ENCODE measurements around the gene CDC14A.

The CDC14A gene

DNA sequence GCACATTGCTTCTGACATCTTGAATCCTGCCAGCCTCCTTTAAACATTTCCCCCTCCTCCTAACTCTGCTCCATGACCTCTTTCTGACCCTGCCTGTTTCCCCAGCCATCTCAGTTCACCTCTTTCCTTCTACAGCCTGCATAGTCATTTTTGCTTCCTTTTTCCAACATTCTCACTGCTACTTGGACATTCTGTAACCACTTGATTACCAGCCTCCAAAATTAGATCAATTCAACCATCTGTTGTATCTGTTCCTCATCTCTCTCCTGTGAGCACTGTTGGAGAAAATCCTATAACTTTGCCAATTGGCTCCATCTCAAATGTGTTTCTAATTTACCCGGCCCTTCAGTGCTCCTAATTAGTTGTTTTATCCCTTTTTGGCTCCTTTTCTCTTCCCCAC lies 158.1 kb downstream of the CDC14A start:
- no peak overlapping the region for H3K4me3 ChIP-seq (replicated peaks; ENCODE audit: low read depth, low read length)
- TF ChIP-seq, protein P1, sequence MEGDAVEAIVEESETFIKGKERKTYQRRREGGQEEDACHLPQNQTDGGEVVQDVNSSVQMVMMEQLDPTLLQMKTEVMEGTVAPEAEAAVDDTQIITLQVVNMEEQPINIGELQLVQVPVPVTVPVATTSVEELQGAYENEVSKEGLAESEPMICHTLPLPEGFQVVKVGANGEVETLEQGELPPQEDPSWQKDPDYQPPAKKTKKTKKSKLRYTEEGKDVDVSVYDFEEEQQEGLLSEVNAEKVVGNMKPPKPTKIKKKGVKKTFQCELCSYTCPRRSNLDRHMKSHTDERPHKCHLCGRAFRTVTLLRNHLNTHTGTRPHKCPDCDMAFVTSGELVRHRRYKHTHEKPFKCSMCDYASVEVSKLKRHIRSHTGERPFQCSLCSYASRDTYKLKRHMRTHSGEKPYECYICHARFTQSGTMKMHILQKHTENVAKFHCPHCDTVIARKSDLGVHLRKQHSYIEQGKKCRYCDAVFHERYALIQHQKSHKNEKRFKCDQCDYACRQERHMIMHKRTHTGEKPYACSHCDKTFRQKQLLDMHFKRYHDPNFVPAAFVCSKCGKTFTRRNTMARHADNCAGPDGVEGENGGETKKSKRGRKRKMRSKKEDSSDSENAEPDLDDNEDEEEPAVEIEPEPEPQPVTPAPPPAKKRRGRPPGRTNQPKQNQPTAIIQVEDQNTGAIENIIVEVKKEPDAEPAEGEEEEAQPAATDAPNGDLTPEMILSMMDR (IDR thresholded peaks at IDR 0.05; ENCODE audit: low read length, missing control alignments): no peak
- no peak for DNase-seq (ENCODE audit: low read depth)

DNA sequence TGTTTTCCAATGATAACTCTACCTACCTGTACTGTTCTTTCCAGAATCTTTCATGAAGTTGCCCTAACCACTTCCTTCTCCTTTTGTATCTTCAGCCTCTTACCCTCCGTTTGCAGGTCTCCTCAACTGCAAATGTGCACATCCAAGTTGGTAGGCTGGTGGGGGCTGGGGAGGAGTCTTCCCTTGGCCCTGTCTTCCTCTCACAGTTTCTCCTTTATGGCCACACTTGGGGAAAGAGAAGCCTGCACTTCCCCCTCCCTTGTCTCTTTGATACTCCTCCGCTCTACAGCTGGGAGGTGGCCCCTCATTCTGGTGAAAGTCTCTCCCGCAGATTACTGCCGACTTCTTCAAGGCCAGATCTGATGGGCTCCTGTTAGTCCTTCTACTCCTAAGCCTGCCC lies 158.8 kb downstream of the CDC14A start:
- TF ChIP-seq, protein P1 (IDR thresholded peaks at IDR 0.05; ENCODE audit: low read length, missing control alignments): no peak
- no peak overlapping the region for H3K4me3 ChIP-seq (replicated peaks; ENCODE audit: low read depth, low read length)
- no peak for DNase-seq (ENCODE audit: low read depth)

DNA sequence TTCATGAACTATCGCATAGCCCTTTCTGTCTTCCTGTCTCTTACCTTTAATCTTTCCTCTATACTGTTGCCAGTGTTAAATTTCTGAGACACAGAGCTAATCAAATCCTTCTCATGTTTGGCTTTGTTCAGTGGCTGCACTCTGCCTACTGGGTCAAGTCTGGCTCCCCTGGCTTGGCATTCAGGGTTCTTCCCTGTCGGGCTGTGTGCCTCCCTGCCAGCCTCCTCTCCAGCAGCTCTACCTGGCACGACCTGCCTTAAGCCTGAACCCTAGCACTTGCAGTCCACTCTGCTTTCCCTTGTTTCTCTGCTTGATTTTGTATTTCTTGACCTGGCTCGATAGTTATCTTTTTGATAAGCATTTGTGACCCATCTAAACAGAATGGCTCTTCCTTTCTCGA lies 159.5 kb downstream of the CDC14A start:
- TF ChIP-seq, protein P1 (IDR thresholded peaks at IDR 0.05; ENCODE audit: low read length, missing control alignments): no peak
- DNase-seq (ENCODE audit: low read depth): no peak
- H3K4me3 ChIP-seq (replicated peaks; ENCODE audit: low read depth, low read length): no peak overlapping the region

DNA sequence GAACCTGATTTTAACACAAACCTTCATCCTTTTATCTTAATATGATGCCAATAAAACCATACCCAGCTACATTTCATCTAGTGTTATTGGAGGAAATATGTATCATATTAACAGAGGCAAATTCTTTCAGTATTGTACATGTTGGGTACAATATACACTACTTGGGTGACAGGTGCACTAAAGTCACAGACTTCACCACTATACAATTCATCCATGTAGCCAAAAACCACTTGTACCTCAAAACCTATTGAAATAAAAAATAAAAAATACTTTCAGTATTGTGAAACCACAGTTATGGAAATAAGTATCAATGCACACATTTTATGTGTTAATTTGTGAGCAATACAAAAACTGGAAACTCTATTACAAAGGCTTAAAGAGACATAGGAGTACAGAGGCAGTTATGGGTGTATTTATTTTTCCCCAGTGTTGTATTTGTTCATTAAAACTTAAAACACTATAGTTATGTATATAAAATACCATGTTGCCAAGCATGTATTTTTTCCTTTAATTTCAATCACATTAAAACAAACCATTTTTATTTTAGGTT lies 160.6 kb downstream of the CDC14A start:
- TF ChIP-seq, protein P1 (IDR thresholded peaks at IDR 0.05; ENCODE audit: low read length, missing control alignments): no peak
- H3K4me3 ChIP-seq (replicated peaks; ENCODE audit: low read depth, low read length): no peak overlapping the region
- no peak for DNase-seq (ENCODE audit: low read depth)

DNA sequence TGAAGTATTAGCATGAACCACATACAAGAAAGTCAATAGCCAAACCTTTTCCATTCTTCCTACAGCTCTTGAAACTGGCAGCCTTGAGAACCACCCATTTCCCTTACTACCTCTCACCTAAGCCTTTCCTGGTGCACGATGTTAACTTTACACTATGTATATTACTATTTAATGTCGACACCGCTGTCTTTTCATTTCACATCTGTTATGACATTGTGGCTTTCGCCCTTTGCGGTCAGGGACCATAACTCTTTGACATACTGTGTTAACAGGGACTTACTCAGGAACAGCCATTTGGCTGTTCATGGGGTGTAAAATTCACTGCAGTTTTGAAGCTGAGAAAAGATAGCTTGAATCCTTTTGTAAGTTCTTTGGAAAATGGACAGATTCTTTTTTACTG lies 164.6 kb downstream of the CDC14A start:
- no peak for DNase-seq (ENCODE audit: low read depth)
- TF ChIP-seq, protein P1 (IDR thresholded peaks at IDR 0.05; ENCODE audit: low read length, missing control alignments): no peak

DNA sequence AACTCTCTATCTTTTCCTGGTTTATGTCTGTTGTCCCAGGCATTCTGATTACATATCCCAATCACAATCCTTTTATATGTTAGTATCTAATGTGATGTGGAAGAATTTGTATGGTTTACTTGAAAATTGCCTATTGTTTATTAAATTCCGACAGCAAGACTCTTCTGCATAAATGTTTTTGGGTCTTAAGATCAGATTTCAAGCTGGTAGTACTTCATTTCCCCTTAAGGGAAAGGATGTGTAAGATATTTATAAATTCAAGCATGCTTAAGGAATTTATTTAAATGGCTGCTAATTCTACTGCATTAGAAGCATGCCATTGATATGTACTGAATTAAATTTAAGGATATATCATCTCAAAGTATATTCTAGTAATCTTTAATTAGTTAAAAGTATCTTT lies 165.2 kb downstream of the CDC14A start:
- no peak overlapping the region for H3K4me3 ChIP-seq (replicated peaks; ENCODE audit: low read depth, low read length)
- TF ChIP-seq, protein P1 (IDR thresholded peaks at IDR 0.05; ENCODE audit: low read length, missing control alignments): no peak
- DNase-seq (ENCODE audit: low read depth): no peak

More for the DNA sequence above, 164.6 kb downstream of the CDC14A start:
- H3K4me3 ChIP-seq (replicated peaks; ENCODE audit: low read depth, low read length): no peak overlapping the region

DNA sequence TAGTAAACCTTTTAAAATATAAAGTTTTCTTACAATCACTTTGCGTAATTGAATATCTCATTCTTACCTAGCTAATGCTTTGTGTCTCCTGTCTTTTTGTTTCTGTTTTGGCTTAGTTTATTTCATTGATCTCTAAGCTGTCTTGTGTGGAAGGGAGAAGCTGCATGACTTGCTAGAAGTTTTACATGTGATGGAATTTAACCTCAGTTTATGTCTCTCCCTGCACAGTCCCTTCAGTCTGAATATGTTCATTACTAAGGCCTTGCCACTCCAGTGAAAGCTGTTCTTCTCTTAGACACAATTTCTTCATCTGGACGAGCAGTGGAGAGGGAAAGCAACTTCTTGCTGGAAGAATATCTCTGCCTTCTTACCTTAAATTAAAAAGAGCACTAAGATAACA lies 165.7 kb downstream of the CDC14A start:
- H3K4me3 ChIP-seq (replicated peaks; ENCODE audit: low read depth, low read length): no peak overlapping the region
- TF ChIP-seq, protein P1 (IDR thresholded peaks at IDR 0.05; ENCODE audit: low read length, missing control alignments): no peak
- no peak for DNase-seq (ENCODE audit: low read depth)
